HEK293 (cell line): ENCODE measurements around the gene CCDC142.

Source experiments
- CTCF ChIA-PET: fragments of 350-600 bp; formaldehyde crosslinking; extraction: SDS; loops from one replicate; lab custom pipeline; 2021; ENCODE audit warnings: antibody characterized with exemption; lab: Yijun Ruan, JAX
- POLR2A ChIA-PET: fragments of 300-600 bp; formaldehyde crosslinking; extraction: SDS; loops from one replicate; lab custom pipeline; 2020; ENCODE audit warnings: antibody characterized with exemption, inconsistent platforms; lab: Yijun Ruan, JAX
- H3K27ac ChIP-seq: fragments of 200-500 bp; sonication (Bioruptor generic); 2 replicates; pipeline ENCODE4 v1.5.1; 2014; ENCODE audit warnings: low read depth, low read length, control low read depth, inconsistent platforms; ENCODE audit errors: extremely low read depth
- H3K36me3 ChIP-seq, 2 experiments: fragments of 200-500 bp in 1 of 2; sonication (Bioruptor generic) in 1 of 2; 1 replicate in 1 of 2; 2 replicates in 1 of 2; pipeline ENCODE4 v1.5.1; 2014 to 2017; ENCODE audit warnings: inconsistent platforms in 2 of 2, low read length in 2 of 2; ENCODE audit not compliant: control insufficient read depth in 2 of 2, insufficient read depth in 1 of 2
- H3K4me1 ChIP-seq: fragments of 200-500 bp; sonication (Bioruptor generic); 2 replicates; pipeline ENCODE4 v1.5.1; 2014; ENCODE audit warnings: mild to moderate bottlenecking, low read length, inconsistent platforms; ENCODE audit not compliant: control insufficient read depth, insufficient read depth
- H3K4me3 ChIP-seq: 2 replicates; pipeline ENCODE4 v1.5.1; 2011; ENCODE audit warnings: low read depth, mild to moderate bottlenecking, control low read depth, low read length, moderate library complexity
- H3K9me3 ChIP-seq: fragments of 200-500 bp; sonication (Bioruptor generic); 2 replicates; pipeline ENCODE4 v1.5.1; 2014; ENCODE audit warnings: low read depth, low read length, inconsistent platforms; ENCODE audit not compliant: control insufficient read depth, insufficient read depth
- TCF7L2 ChIP-seq: IDR thresholded peaks from 2 replicates; pipeline ENCODE4 v1.6.1; 2011; ENCODE audit warnings: low read depth, mild to moderate bottlenecking, inconsistent platforms, low read length, moderate library complexity, borderline replicate concordance
- YY2 ChIP-seq: fragments of 450-650 bp; formaldehyde crosslinking; IDR thresholded peaks from 2 replicates; pipeline ENCODE4 v1.5.1; 2016; ENCODE audit warnings: missing biosample characterization, missing genetic modification characterization
- ZBTB21 ChIP-seq: fragments of 450-650 bp; formaldehyde crosslinking; IDR thresholded peaks from 2 replicates; pipeline ENCODE4 v1.5.1; 2017; ENCODE audit warnings: missing biosample characterization, missing genetic modification characterization
- ZNF112 ChIP-seq: fragments of 450-650 bp; formaldehyde crosslinking; IDR thresholded peaks from 2 replicates; pipeline ENCODE4 v1.5.0; 2017; ENCODE audit warnings: missing biosample characterization, missing genetic modification characterization
- ZNF138 ChIP-seq: fragments of 450-650 bp; formaldehyde crosslinking; IDR thresholded peaks from 2 replicates; pipeline ENCODE4 v1.5.1; 2016; ENCODE audit warnings: missing biosample characterization, missing genetic modification characterization, borderline replicate concordance
- ZNF175 ChIP-seq: fragments of 450-650 bp; formaldehyde crosslinking; IDR thresholded peaks from 2 replicates; pipeline ENCODE4 v1.5.1; 2016; ENCODE audit warnings: missing biosample characterization, missing genetic modification characterization
- ZNF239 ChIP-seq: fragments of 450-650 bp; formaldehyde crosslinking; IDR thresholded peaks from 2 replicates; pipeline ENCODE4 v1.5.1; 2016; ENCODE audit warnings: missing biosample characterization, missing genetic modification characterization
- ZNF423 ChIP-seq: fragments of 450-650 bp; formaldehyde crosslinking; IDR thresholded peaks from 2 replicates; pipeline ENCODE4 v1.5.1; 2016; ENCODE audit warnings: missing biosample characterization, missing genetic modification characterization
- ZNF48 ChIP-seq: fragments of 450-650 bp; formaldehyde crosslinking; IDR thresholded peaks from 2 replicates; pipeline ENCODE4 v1.5.1; 2016; ENCODE audit warnings: missing biosample characterization, missing genetic modification characterization
- ZNF513 ChIP-seq: fragments of 450-650 bp; IDR thresholded peaks from 2 replicates; pipeline ENCODE4 v1.5.1; 2018; ENCODE audit warnings: missing biosample characterization, missing genetic modification characterization
- ZNF548 ChIP-seq: fragments of 450-650 bp; formaldehyde crosslinking; IDR thresholded peaks from 2 replicates; pipeline ENCODE4 v1.5.1; 2016; ENCODE audit warnings: missing biosample characterization, missing genetic modification characterization
- ZNF560 ChIP-seq: fragments of 450-650 bp; formaldehyde crosslinking; IDR thresholded peaks from 2 replicates; pipeline ENCODE4 v1.5.1; 2017; ENCODE audit warnings: missing biosample characterization, missing genetic modification characterization, borderline replicate concordance
- ZNF624 ChIP-seq: fragments of 450-650 bp; formaldehyde crosslinking; IDR thresholded peaks from 2 replicates; pipeline ENCODE4 v1.5.1; 2017; ENCODE audit warnings: missing biosample characterization, missing genetic modification characterization
- ZNF670 ChIP-seq: fragments of 450-650 bp; formaldehyde crosslinking; IDR thresholded peaks from 2 replicates; pipeline ENCODE4 v1.5.1; 2016; ENCODE audit warnings: missing biosample characterization, missing genetic modification characterization, low read depth
- ZNF76 ChIP-seq: fragments of 450-650 bp; formaldehyde crosslinking; IDR thresholded peaks from 2 replicates; pipeline ENCODE4; 2016; ENCODE audit warnings: low read depth, missing biosample characterization, missing genetic modification characterization, borderline replicate concordance
- ZNF777 ChIP-seq: fragments of 450-650 bp; formaldehyde crosslinking; IDR thresholded peaks from 2 replicates; pipeline ENCODE4 v1.5.1; 2017; ENCODE audit warnings: missing biosample characterization, missing genetic modification characterization, borderline replicate concordance
- ZSCAN30 ChIP-seq: fragments of 450-650 bp; IDR thresholded peaks from 2 replicates; pipeline ENCODE4 v1.5.1; 2018; ENCODE audit warnings: missing biosample characterization, mild to moderate bottlenecking, missing genetic modification characterization, moderate library complexity
- TF ChIP-seq, protein P1 (sequence below): fragments of 450-650 bp; formaldehyde crosslinking; IDR thresholded peaks from 2 replicates; pipeline ENCODE4 v1.5.1; 2016; ENCODE audit warnings: missing biosample characterization, missing genetic modification characterization
- TF ChIP-seq, protein P2 (sequence below): fragments of 450-650 bp; formaldehyde crosslinking; IDR thresholded peaks from 2 replicates; pipeline ENCODE4 v1.5.1; 2017; ENCODE audit warnings: missing biosample characterization, missing genetic modification characterization

CCDC142 gene

DNA sequence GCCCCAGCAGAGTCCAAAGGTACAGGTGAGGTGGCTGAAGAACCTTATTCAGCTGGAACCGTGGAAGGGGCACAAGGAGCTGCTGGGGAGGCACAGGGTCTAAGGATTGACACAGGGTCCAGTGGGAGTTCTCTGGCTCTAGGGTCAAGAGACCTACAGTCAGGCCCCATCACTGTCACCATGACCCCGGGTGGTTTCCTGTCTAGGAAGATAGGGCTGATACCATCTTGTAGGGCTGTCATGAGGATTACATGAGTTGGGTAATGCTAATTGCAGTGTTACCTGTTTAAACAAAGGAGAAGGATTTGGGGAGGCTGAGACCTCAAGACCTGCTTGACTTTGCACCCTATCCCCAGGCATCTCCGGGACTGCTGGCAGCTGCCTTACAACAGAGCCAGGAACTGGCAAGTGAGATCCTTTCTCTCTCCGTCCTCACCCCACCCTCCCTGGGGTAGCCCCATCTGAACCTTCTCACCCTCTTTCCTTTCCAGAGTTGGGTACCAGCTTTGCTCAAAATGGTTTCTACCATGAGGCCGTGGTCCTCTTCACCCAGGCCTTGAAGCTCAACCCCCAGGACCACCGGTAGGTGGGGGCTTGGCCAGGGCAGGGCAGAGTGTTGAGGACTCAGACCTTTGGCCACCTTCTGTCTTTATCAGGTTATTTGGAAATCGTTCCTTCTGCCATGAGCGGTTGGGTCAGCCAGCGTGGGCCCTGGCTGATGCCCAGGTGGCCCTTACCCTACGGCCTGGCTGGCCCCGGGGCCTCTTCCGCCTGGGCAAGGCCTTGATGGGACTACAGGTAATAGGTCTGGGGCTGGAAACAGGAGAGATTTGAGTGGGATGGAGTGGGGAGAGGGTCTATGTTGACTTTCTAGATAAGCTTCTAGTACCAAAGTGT, 9.1 kb upstream of the CCDC142 start:
- H3K36me3 ChIP-seq, result peaks cover 2 to 62% of the 10 kb centered on the region in 2 experiments; a peak in 2 of 3 replicates
- no peak for TF ChIP-seq ZNF76 (tag by site-specific recombination)
- TF ChIP-seq ZNF239 (tag by site-specific recombination), result no peak
- no peak overlapping the region for H3K4me3 ChIP-seq
- no peaks in the 10 kb centered on the region for H3K9me3 ChIP-seq
- ChIA-PET POLR2A (no interaction called here), CTCF (interaction anchor here (0.7 to 2.7 kb wide), 3 partner anchors 10 to 95 kb away, joined by 3 to 16 read pairs (median 3); no protein-coding TSS in a partner anchor)
- no peak overlapping the region for H3K27ac ChIP-seq
- H3K4me1 ChIP-seq, result no peaks in the 10 kb centered on the region

GRCh38 chr2:74489906-74490305, 7.1 kb upstream of the CCDC142 start:
- Histone ChIP-seq H3K4me1 (no peaks in the 10 kb centered on the region), H3K4me3 (no peak overlapping the region), H3K9me3 (no peaks in the 10 kb centered on the region), H3K36me3 (peaks cover 17 to 75% of the 10 kb centered on the region in 2 experiments; a peak in 2 of 3 replicates), H3K27ac (no peak overlapping the region)
- ChIA-PET POLR2A (interaction anchor here (1.5 kb wide), 1 partner anchor 50 kb away, joined by 3 read pairs; no protein-coding TSS in a partner anchor), CTCF (interaction anchor here (0.8 to 1.5 kb wide), 3 partner anchors 14 to 665 kb away, joined by 3 read pairs; no protein-coding TSS in a partner anchor)
- TF ChIP-seq ZNF513 (no peak), ZNF48 (no peak), ZNF548 (no peak), ZNF138 (tag by site-specific recombination) (no peak), TCF7L2 (no peak), ZSCAN30 (tag by site-specific recombination) (no peak), ZNF670 (no peak), ZNF423 (no peak), ZNF624 (tag by site-specific recombination) (no peak), YY2 (tag by site-specific recombination) (no peak), ZNF560 (tag by site-specific recombination) (no peak), ZNF777 (tag by site-specific recombination) (no peak), ZBTB21 (tag by site-specific recombination) (no peak), ZNF175 (no peak), ZNF112 (tag by site-specific recombination) (no peak)
- TF ChIP-seq, protein P1, sequence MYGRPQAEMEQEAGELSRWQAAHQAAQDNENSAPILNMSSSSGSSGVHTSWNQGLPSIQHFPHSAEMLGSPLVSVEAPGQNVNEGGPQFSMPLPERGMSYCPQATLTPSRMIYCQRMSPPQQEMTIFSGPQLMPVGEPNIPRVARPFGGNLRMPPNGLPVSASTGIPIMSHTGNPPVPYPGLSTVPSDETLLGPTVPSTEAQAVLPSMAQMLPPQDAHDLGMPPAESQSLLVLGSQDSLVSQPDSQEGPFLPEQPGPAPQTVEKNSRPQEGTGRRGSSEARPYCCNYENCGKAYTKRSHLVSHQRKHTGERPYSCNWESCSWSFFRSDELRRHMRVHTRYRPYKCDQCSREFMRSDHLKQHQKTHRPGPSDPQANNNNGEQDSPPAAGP, result no peak
- TF ChIP-seq, protein P2, sequence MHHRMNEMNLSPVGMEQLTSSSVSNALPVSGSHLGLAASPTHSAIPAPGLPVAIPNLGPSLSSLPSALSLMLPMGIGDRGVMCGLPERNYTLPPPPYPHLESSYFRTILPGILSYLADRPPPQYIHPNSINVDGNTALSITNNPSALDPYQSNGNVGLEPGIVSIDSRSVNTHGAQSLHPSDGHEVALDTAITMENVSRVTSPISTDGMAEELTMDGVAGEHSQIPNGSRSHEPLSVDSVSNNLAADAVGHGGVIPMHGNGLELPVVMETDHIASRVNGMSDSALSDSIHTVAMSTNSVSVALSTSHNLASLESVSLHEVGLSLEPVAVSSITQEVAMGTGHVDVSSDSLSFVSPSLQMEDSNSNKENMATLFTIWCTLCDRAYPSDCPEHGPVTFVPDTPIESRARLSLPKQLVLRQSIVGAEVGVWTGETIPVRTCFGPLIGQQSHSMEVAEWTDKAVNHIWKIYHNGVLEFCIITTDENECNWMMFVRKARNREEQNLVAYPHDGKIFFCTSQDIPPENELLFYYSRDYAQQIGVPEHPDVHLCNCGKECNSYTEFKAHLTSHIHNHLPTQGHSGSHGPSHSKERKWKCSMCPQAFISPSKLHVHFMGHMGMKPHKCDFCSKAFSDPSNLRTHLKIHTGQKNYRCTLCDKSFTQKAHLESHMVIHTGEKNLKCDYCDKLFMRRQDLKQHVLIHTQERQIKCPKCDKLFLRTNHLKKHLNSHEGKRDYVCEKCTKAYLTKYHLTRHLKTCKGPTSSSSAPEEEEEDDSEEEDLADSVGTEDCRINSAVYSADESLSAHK (tag by site-specific recombination), result no peak
